HEK293T (cell line): ENCODE data around the gene CD7.

Experiments
- CTBP1 ChIP-seq: fragments of 450-650 bp; IDR thresholded peaks from 2 replicates; pipeline ENCODE4 v1.6.1; 2016; ENCODE audit warnings: borderline replicate concordance
- ELF4 ChIP-seq: fragments of 450-650 bp; IDR thresholded peaks from 2 replicates; pipeline ENCODE4 v1.6.1; 2017; ENCODE audit warnings: antibody characterized with exemption
- FOXA1 ChIP-seq: fragments of 450-650 bp; IDR thresholded peaks from 2 replicates; pipeline ENCODE4 v1.6.1; 2016; ENCODE audit warnings: mild to moderate bottlenecking
- FOXK2 ChIP-seq: fragments of 450-650 bp; IDR thresholded peaks from 2 replicates; pipeline ENCODE4 v1.6.1; 2016; ENCODE audit warnings: mild to moderate bottlenecking
- FOXM1 ChIP-seq: fragments of 450-650 bp; IDR thresholded peaks from 2 replicates; pipeline ENCODE4 v1.6.1; 2017; ENCODE audit warnings: mild to moderate bottlenecking, borderline replicate concordance
- SP1 ChIP-seq: fragments of 450-650 bp; IDR thresholded peaks from 2 replicates; pipeline ENCODE4 v1.6.1; 2017
- SUZ12 ChIP-seq: fragments of 450-650 bp; IDR thresholded peaks from 2 replicates; pipeline ENCODE4 v1.6.1; 2016; ENCODE audit warnings: mild to moderate bottlenecking

GRCh38 chr17:82314727-82315605 lies 2.4 kb downstream of the CD7 start:
- TF ChIP-seq FOXA1, result no peak
- no peak for TF ChIP-seq FOXM1
- no peak for TF ChIP-seq SUZ12
- no peak for TF ChIP-seq SP1
- TF ChIP-seq FOXK2, result no peak
- no peak for TF ChIP-seq ELF4
- no peak for TF ChIP-seq CTBP1
